ENCODE measurements around the gene IFT74. TPM values are rescaled to one million over a fixed set of nuclear protein-coding genes. Genes with fewer than 3 reads are reported as not detected.

IFT74 gene
- total and polyA plus RNA-seq, 2 of the 13 experiments (the other 11 are each of a cell fraction or from before 2014, with no cell fraction given) = 4.2 to 12.3 TPM

GRCh38 chr9:26950521-26950920 is 5.7 kb upstream of the IFT74 start (continued):
- TF ChIP-seq ZNF597 (CRISPR knock-in tag; IDR thresholded peaks at IDR 0.05) (no peak), CBX2 (IDR thresholded peaks at IDR 0.05; ENCODE audit: low read depth, low read length) (no peak), CBX2 (CRISPR knock-in tag; IDR thresholded peaks at IDR 0.05; ENCODE audit: low read depth) (no peak), RFX5 (IDR thresholded peaks at IDR 0.05; ENCODE audit: low read depth, low read length) (no peak), NFE2L1 (CRISPR knock-in tag; IDR thresholded peaks at IDR 0.05; ENCODE audit: borderline replicate concordance) (no peak), IRF2 (CRISPR knock-in tag; IDR thresholded peaks at IDR 0.05) (no peak), EP300 (IDR thresholded peaks at IDR 0.05; ENCODE audit: low read depth in 2 of 2, low read length in 2 of 2) (no peak), EP300 (CRISPR knock-in tag; IDR thresholded peaks at IDR 0.05; ENCODE audit: borderline replicate concordance) (no peak), SATB2 (CRISPR knock-in tag; IDR thresholded peaks at IDR 0.05) (no peak)
- TF ChIP-seq, protein P1, sequence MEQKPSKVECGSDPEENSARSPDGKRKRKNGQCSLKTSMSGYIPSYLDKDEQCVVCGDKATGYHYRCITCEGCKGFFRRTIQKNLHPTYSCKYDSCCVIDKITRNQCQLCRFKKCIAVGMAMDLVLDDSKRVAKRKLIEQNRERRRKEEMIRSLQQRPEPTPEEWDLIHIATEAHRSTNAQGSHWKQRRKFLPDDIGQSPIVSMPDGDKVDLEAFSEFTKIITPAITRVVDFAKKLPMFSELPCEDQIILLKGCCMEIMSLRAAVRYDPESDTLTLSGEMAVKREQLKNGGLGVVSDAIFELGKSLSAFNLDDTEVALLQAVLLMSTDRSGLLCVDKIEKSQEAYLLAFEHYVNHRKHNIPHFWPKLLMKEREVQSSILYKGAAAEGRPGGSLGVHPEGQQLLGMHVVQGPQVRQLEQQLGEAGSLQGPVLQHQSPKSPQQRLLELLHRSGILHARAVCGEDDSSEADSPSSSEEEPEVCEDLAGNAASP (CRISPR knock-in tag; IDR thresholded peaks at IDR 0.05; ENCODE audit: borderline replicate concordance) = no peak

- no peak for FAIRE-seq
- H3K36me3 ChIP-seq (replicated peaks in 1 of 2; ENCODE audit: control insufficient read depth in 1 of 2, insufficient read depth in 2 of 2, low read length in 2 of 2) = no peaks in the 10 kb centered on the region
- H2AFZ ChIP-seq (ENCODE audit: low read length) = no peak overlapping the region
- no peak overlapping the region for H3K27ac ChIP-seq (ENCODE audit: extremely low read length, insufficient read depth, low read length)
- BruUV-seq (replicated peaks) = no TSS peak
- no peak overlapping the region for H3K4me3 ChIP-seq (replicated peaks in 1 of 3; ENCODE audit: insufficient read depth in 1 of 3, low read depth in 2 of 3, low read length in 3 of 3)
- ATAC-seq = no peak
- peaks cover 41% of the 10 kb centered on the region for H3K4me1 ChIP-seq (ENCODE audit: insufficient read depth, low read length)
- no peaks in the 10 kb centered on the region; a peak in 1 of 5 replicates for H3K27me3 ChIP-seq (ENCODE audit: control insufficient read depth in 1 of 2, insufficient read depth in 2 of 2, low read length in 2 of 2)
- in situ Hi-C loops (cut with HindIII; ENCODE audit: extremely low pct_ligation_motif_present, low pct_unique_long_range_greater_than_20kb) (no loop called here), intact Hi-C loops (cut with micrococcal nuclease; ENCODE audit: unreplicated experiment) (no loop called here)
- ChIA-PET POLR2A (no interaction called here), CTCF (ENCODE audit: low intra/inter-chr PET ratio, low total read pairs) (no interaction called here)
- no peak for DNase-seq (ENCODE audit: low spot score)
- no peak overlapping the region for H3K9ac ChIP-seq (ENCODE audit: insufficient read depth, low read depth, low read length)
- H3K4me2 ChIP-seq (ENCODE audit: low read depth, low read length) = no peak overlapping the region
- no peaks in the 10 kb centered on the region for H3K9me3 ChIP-seq (ENCODE audit: low read length)
- no peaks in the 10 kb centered on the region for H4K20me1 ChIP-seq (ENCODE audit: insufficient read depth, low read length)
- 70% methylated on average over 3 of the region's 3 CpGs for WGBS (ENCODE audit: low lambda C conversion rate)
- no peaks in the 10 kb centered on the region for H3K79me2 ChIP-seq (ENCODE audit: insufficient read depth, low read length)
- TF ChIP-seq, protein P2, sequence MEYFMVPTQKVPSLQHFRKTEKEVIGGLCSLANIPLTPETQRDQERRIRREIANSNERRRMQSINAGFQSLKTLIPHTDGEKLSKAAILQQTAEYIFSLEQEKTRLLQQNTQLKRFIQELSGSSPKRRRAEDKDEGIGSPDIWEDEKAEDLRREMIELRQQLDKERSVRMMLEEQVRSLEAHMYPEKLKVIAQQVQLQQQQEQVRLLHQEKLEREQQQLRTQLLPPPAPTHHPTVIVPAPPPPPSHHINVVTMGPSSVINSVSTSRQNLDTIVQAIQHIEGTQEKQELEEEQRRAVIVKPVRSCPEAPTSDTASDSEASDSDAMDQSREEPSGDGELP (IDR thresholded peaks at IDR 0.05; ENCODE audit: borderline replicate concordance, low read depth) = no peak
- TF ChIP-seq ZNF597 (CRISPR knock-in tag; IDR thresholded peaks at IDR 0.05) = no peak
- TF ChIP-seq ZBTB38 (CRISPR knock-in tag; IDR thresholded peaks at IDR 0.05) = no peak
- no peak for TF ChIP-seq HNRNPL (IDR thresholded peaks at IDR 0.05; ENCODE audit: low read depth, low read length)
- TF ChIP-seq CBX2 (IDR thresholded peaks at IDR 0.05; ENCODE audit: low read depth, low read length) = no peak
- TF ChIP-seq CBX2 (CRISPR knock-in tag; IDR thresholded peaks at IDR 0.05; ENCODE audit: low read depth) = no peak
- no peak for TF ChIP-seq ZNF619 (CRISPR knock-in tag; IDR thresholded peaks at IDR 0.05)
- TF ChIP-seq ZNF792 (CRISPR knock-in tag; IDR thresholded peaks at IDR 0.05) = no peak
- TF ChIP-seq ZNF781 (CRISPR knock-in tag; IDR thresholded peaks at IDR 0.05; ENCODE audit: borderline replicate concordance, not compliant biosample characterization) = no peak
- TF ChIP-seq ZNF383 (CRISPR knock-in tag; IDR thresholded peaks at IDR 0.05; ENCODE audit: borderline replicate concordance) = no peak
- no peak for TF ChIP-seq TOE1 (CRISPR knock-in tag; IDR thresholded peaks at IDR 0.05)
- TF ChIP-seq ZNF616 (CRISPR knock-in tag; IDR thresholded peaks at IDR 0.05; ENCODE audit: low read depth) = no peak
- TF ChIP-seq EED (CRISPR knock-in tag; IDR thresholded peaks at IDR 0.05) = no peak
- no peak for TF ChIP-seq MEIS2 (CRISPR knock-in tag; IDR thresholded peaks at IDR 0.05)
- no peak for TF ChIP-seq ZBTB1 (CRISPR knock-in tag; IDR thresholded peaks at IDR 0.05; ENCODE audit: borderline replicate concordance)
These were observed 4.4 kb upstream of the IFT74 start for GRCh38 chr9:26951794-26952193.

Measured in HepG2 (cell line).